GM15510 (cell line): ENCODE results near the gene TNS4.

Source experiments
- POLR2A ChIP-seq: IDR thresholded peaks from 3 replicates; pipeline ENCODE4 v1.6.1; 2011; ENCODE audit warnings: borderline replicate concordance; ENCODE audit not compliant: insufficient read length; ENCODE audit errors: extremely low read depth

Gene TNS4

GRCh38 chr17:40493697-40494096 lies 7.7 kb downstream of the TNS4 start:
- TF ChIP-seq POLR2A: no peak

- no peak for TF ChIP-seq POLR2A
These were observed 9.9 kb downstream of the TNS4 start for GRCh38 chr17:40491486-40491885.

GRCh38 chr17:40490982-40491381 lies 10.4 kb downstream of the TNS4 start:
- no peak for TF ChIP-seq POLR2A

- TF ChIP-seq POLR2A: no peak
These were observed 11.1 kb downstream of the TNS4 start for GRCh38 chr17:40490289-40490853.

GRCh38 chr17:40487371-40488020 lies 13.9 kb downstream of the TNS4 start:
- TF ChIP-seq POLR2A: no peak

- TF ChIP-seq POLR2A: no peak
These were observed 14.7 kb downstream of the TNS4 start for GRCh38 chr17:40486522-40487370.

GRCh38 chr17:40485851-40486521 lies 15.4 kb downstream of the TNS4 start:
- TF ChIP-seq POLR2A: no peak

GRCh38 chr17:40484973-40485530 lies 16.4 kb downstream of the TNS4 start:
- no peak for TF ChIP-seq POLR2A

- no peak for TF ChIP-seq POLR2A
These were observed 17.0 kb downstream of the TNS4 start for GRCh38 chr17:40484285-40484972.

GRCh38 chr17:40483679-40484078 lies 17.7 kb downstream of the TNS4 start:
- TF ChIP-seq POLR2A: no peak

- no peak for TF ChIP-seq POLR2A
These were observed 18.7 kb downstream of the TNS4 start for GRCh38 chr17:40482722-40483121.

- no peak for TF ChIP-seq POLR2A
These were observed 20.3 kb downstream of the TNS4 start for GRCh38 chr17:40481106-40481505.

GRCh38 chr17:40480501-40481003 lies 20.9 kb downstream of the TNS4 start:
- no peak for TF ChIP-seq POLR2A
